ENCODE data around the gene ZSCAN10.
A peak's percentile ranks its signal among the peaks of the same experiment; 100 is the strongest.

Gene ZSCAN10

GRCh38 chr16:3133844-3134243, 34.8 kb upstream of the ZSCAN10 start:
- DNase-seq, result no peak

GRCh38 chr16:3131755-3132377, 32.8 kb upstream of the ZSCAN10 start:
- DNase-seq, result no peak

- peak; percentile 80 for DNase-seq
These were observed 30.3 kb upstream of the ZSCAN10 start for GRCh38 chr16:3129137-3130131.

DNA sequence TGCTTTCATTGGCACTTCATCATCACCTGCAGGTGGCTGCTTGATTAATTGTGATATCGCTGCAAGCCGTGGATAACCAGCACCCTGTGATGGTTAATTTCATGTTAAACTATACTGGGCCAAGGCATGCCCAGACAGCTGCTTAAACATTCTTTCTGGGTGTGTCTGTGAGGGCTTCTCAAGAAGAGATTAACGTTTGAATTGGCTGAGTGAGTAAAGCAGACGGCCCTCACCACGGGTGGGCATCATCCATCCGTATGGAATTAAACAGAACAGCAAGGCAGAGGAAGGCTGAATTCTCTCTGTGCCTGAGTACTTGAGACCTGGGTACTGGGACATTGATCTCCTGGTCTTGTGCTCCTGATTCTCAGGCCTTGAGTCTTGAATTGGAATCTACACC, 28.7 kb upstream of the ZSCAN10 start:
- no peak for DNase-seq

DNA sequence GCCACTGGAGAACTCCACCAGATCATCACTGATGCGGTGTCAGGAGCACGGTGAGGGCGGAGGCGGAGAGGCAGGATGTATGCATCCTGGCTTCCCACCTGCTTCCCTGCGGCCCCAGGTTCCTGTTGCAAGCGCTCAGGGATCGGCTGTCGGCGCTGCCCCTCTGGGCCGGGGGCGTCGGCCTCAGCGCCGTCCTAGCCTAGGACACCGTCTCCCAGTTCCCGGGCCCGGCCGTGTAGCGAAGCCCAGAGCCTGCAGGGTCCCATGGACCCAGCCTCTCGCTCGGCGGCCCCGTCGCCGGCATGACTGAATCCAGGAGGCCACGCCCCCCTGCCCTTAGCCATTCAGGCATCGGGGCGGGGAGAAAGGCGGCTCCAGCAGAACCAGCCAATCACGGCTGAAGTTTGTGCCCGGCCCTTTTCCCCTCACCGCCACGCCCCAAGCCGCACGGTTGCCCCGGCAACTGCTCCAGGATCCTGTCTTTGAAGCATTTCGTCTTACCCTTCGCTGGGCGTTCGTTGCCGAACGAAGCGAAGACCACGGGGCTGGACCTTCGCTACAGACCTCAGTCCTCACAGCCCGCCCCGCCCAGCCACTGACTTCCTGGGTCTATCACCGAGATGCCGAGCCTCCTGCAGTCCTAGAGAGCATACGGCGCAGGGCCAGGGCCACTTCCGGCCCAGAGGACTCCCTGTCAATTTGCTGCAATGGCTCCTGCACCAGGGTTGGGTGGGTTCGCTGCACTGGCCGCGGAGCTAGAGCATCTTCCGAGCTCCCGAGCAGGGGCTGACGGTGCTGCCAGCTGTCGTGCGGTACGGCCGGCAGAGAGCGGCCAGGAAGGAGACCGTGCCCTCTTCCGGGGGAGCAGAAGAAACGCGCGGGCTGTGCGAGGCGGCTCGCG, 25.1 kb upstream of the ZSCAN10 start:
- peak; percentile 91 for DNase-seq

DNA sequence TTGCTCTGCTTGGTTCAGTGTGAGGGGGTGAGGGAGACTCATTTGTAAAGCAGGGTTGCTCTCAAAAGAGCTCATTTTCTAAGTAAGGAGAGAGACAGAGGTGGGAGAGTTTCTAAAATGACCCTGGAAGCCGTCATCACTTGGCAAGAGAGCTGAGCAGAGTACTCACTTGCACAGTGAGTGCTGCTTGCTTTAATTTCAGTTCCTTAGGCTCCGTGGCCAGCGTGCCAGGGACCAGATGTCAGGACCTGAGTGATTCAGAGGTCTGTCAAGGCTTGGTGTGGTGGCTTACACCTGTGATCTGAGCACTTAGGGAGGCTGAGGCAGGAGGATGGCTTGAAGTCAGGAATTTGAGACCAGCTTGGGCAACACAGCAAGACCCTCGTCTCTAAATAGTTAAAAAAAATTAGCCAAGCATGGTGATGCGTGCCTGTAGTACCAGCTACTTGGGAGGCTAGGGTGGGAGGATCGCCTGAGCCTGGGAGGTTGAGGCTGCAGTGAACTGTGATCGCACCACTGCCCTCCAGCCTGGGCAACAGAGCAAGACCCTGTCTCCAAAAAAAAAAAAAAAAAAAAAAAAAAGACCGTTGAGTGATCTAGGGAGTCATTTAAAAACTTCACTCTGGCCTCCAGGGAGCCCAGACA, 24.0 kb upstream of the ZSCAN10 start:
- DNase-seq, result no peak

DNA sequence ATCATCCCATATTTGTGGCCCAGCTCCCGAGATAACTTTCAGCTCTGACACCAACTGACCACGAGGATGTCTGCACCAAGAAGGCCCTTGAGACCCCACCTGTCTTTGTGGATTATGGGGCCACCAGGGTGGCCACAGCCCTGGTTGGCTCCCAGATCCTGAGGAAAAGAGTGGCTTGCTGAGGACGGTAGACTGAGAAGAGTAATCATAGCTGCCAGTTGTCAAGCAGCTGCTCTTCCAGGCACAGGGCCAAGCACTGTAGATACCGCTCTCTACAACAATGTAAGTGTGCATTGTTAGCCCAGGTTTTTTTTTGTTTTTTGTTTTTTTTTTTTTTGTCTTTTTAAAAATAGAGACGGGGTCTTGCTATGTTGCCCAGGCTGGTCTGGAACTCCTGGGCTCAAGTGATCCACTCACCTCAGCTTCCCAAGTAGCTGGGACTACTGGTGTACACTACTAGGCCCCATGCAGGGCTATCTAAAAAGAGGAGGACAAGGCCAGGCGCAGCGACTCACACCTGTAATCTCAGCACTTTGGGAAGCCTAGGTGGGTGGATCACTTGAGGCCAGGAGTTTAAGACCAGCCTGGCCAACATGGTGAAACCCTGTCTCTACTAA, 22.9 kb upstream of the ZSCAN10 start:
- no peak for DNase-seq

DNA sequence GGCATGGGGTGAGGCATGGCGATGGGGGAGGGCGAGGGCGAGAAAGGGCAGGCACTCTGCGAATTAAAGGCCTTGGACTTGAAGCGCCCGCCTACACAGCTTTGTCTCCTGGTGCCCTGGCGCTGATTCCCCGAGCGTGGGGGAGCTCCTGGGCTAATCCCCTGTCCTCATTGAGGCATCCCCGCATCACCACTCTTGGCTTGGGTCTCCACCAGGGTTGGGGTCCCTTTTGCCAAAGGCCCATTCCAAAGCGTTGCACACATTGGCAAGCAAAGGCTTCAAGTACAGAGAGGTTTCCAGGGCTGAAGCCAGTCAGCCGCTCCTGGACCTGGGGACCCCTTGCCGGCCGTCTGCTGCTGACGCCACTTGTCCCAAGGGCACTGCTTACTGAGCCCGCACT, 21.3 kb upstream of the ZSCAN10 start:
- no peak for DNase-seq

GRCh38 chr16:3119701-3120408, 20.8 kb upstream of the ZSCAN10 start:
- no peak for DNase-seq

DNA sequence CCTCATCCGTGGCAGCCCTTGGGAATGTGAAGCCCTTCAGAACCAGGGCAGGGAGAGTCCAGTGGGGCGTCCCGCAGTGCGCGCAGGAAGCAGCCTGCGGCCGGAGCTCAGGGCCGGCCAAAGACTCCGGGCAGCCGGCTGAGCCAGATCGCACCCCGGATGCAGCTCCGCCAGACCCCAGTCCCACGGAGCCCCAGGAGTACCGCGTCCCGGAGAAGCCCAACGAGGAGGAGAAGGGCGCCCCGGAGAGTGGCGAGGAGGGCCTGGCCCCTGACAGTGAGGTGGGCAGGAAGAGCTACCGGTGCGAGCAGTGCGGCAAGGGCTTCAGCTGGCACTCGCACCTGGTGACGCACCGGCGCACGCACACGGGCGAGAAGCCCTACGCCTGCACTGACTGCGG, 20.2 kb upstream of the ZSCAN10 start:
- DNase-seq, result no peak

- no peak for DNase-seq
These were observed 19.8 kb upstream of the ZSCAN10 start for GRCh38 chr16:3118846-3119245.

- no peak for DNase-seq
These were observed 19.2 kb upstream of the ZSCAN10 start for GRCh38 chr16:3118204-3118790.

GRCh38 chr16:3115561-3115960, 16.5 kb upstream of the ZSCAN10 start:
- no peak for DNase-seq

GRCh38 chr16:3115003-3115402, 15.9 kb upstream of the ZSCAN10 start:
- DNase-seq, result no peak

GRCh38 chr16:3113765-3114479, 14.8 kb upstream of the ZSCAN10 start:
- DNase-seq, result no peak

DNA sequence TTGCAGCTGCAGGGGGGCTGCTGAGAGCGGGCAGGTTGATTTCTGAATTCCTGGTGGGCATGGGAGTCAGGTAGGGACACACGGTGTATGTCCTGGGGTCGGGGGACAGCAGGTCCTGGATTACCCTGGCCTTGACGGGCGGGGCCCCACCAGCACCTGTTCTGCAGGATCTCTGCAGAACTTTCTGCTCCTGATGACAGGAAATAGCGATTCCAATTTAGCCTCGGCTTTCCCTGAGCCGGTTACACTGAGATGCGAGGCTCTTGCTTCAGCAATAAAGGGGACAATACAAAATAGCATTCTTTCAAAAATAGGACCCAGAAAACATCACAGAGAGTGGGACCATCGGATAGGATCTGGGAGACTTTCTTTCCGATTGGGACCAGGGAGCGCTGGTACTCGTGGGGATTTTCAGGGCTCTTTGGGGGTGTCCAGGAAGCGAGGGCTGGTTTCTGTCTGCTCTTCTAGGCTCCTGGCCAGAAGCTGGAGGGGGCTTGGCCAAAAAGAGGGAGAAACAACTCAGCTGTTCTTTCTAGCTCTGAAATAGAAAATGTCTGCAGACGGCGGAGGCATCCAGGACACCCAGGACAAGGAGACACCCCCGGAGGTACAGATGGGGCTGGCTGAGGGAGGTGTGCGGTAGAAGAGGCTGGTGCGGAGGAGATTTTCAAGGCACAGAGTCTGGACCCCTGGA, 13.9 kb upstream of the ZSCAN10 start:
- DNase-seq, result no peak

- peak; percentile 72 for DNase-seq
These were observed 13.2 kb upstream of the ZSCAN10 start, which contains the start of gene ZNF205 for GRCh38 chr16:3112058-3112880. Gene ZNF205 (plus strand): TSS chr16:3112586. CDS start chr16:3113431, 845 bp downstream.

GRCh38 chr16:3106205-3106928, 7.3 kb upstream of the ZSCAN10 start:
- peak; percentile 82 for DNase-seq
